H1 (cell line): ENCODE results near the gene OLR1. TPM values are rescaled to one million over a fixed set of nuclear protein-coding genes. Genes with fewer than 3 reads are reported as not detected.

Experiments
- CTCF ChIA-PET: fragments of 300-600 bp; sonication (Branson Sonifier 250); formaldehyde crosslinking; loops from one replicate; lab custom pipeline; 2021; ENCODE audit not compliant: partially characterized antibody; lab: Charles Lee
- POLR2A ChIA-PET: fragments of 300-600 bp; sonication (Branson Sonifier 250); formaldehyde crosslinking; loops from one replicate; lab custom pipeline; 2021; ENCODE audit warnings: inconsistent platforms; ENCODE audit not compliant: partially characterized antibody; lab: Charles Lee
- DNase-seq, 2 experiments: peaks; one replicate each; pipeline versions ENCODE4 v3.0.0 to v3.0.0-alpha.2; 2010 to 2022; ENCODE audit warnings: low spot score in 2 of 2, low read depth in 1 of 2, mixed read lengths in 1 of 2
- FAIRE-seq: peaks from 2 replicates; lab custom pipeline; 2011; peaks lifted over from hg19 to GRCh38; lab: Jason Lieb, UNC
- H2AFZ ChIP-seq: 2 replicates; pipeline ENCODE4 v1.8.1; 2012; ENCODE audit warnings: low read length, inconsistent platforms
- H2AK5ac ChIP-seq: 2 replicates; pipeline ENCODE4 v1.6.1; 2013; ENCODE audit warnings: low read depth, low read length
- H2BK120ac ChIP-seq: replicated peaks from 2 replicates; pipeline ENCODE3; 2013; ENCODE audit warnings: low read depth, low read length, inconsistent platforms
- H2BK12ac ChIP-seq: 2 replicates; pipeline ENCODE4 v1.6.1; 2013; ENCODE audit warnings: low read depth, low read length
- H2BK15ac ChIP-seq: 2 replicates; pipeline ENCODE4 v1.6.1; 2013; ENCODE audit warnings: low read length
- H2BK20ac ChIP-seq: 2 replicates; pipeline ENCODE4 v1.6.1; 2013; ENCODE audit warnings: low read length
- H2BK5ac ChIP-seq: 2 replicates; pipeline ENCODE4 v1.6.1; 2013; ENCODE audit warnings: low read depth, low read length
- H3K14ac ChIP-seq: 2 replicates; pipeline ENCODE4 v1.6.1; 2013; ENCODE audit warnings: inconsistent platforms; ENCODE audit not compliant: insufficient read length
- H3K18ac ChIP-seq: 2 replicates; pipeline ENCODE4 v1.6.1; 2013; ENCODE audit warnings: low read length; ENCODE audit errors: extremely low read depth
- H3K23ac ChIP-seq: 2 replicates; pipeline ENCODE4 v1.6.1; 2013; ENCODE audit warnings: inconsistent platforms; ENCODE audit not compliant: insufficient read length
- H3K23me2 ChIP-seq: 2 replicates; pipeline ENCODE4 v1.6.1; 2013; ENCODE audit warnings: low read depth, low read length
- H3K27ac ChIP-seq: 2 replicates; pipeline ENCODE4 v1.6.1; 2011; ENCODE audit warnings: low read depth, low read length, inconsistent platforms
- H3K27me3 ChIP-seq, 4 experiments: replicated peaks in 1 of 4; 1 replicate in 1 of 4; 2 replicates in 3 of 4; pipeline versions ENCODE4 v1.6.1 to v1.8.1; 2011 to 2013; ENCODE audit warnings: low read length in 3 of 4, mild to moderate bottlenecking in 3 of 4, inconsistent platforms in 2 of 4, mixed read lengths in 2 of 4, moderate library complexity in 1 of 4; ENCODE audit not compliant: control insufficient read depth in 3 of 4, insufficient read depth in 3 of 4; ENCODE audit errors: extremely low read depth in 1 of 4
- H3K36me3 ChIP-seq, 4 experiments: 2 replicates each; pipeline versions ENCODE4 v1.6.1 to v1.8.1; 2011 to 2013; ENCODE audit warnings: mild to moderate bottlenecking in 4 of 4, low read length in 3 of 4, moderate library complexity in 2 of 4, control low read depth in 1 of 4, inconsistent platforms in 1 of 4; ENCODE audit not compliant: insufficient read depth in 4 of 4, control insufficient read depth in 2 of 4
- H3K4ac ChIP-seq: replicated peaks from 2 replicates; pipeline ENCODE3; 2013; ENCODE audit warnings: low read length, low read depth, mixed read lengths, inconsistent platforms; ENCODE audit not compliant: insufficient read length
- H3K4me1 ChIP-seq, 4 experiments: replicated peaks in 1 of 4; 1 replicate in 1 of 4; 2 replicates in 3 of 4; pipeline versions ENCODE4 v1.6.1 to v1.8.1; 2011 to 2013; ENCODE audit warnings: low read length in 3 of 4, inconsistent platforms in 2 of 4, mixed read lengths in 1 of 4; ENCODE audit not compliant: insufficient read depth in 4 of 4, control insufficient read depth in 3 of 4
- H3K4me2 ChIP-seq, 2 experiments: 2 replicates each; pipeline versions ENCODE4 v1.6.1 to v1.8.1; 2011 to 2013; ENCODE audit warnings: low read depth in 2 of 2, low read length in 2 of 2, control low read depth in 1 of 2, inconsistent platforms in 1 of 2, mild to moderate bottlenecking in 1 of 2; ENCODE audit not compliant: insufficient read depth in 1 of 2
- H3K4me3 ChIP-seq, 4 experiments: fragments of 200-600, 300-600 bp in 1 of 4; sonication (generic), shearing (Covaris generic), sonication (Bioruptor Twin) in 1 of 4; 2 replicates each; pipeline versions ENCODE4 v1.5.1 to v1.8.1; 2011 to 2016; ENCODE audit warnings: low read length in 4 of 4, low read depth in 3 of 4, control low read depth in 2 of 4, inconsistent platforms in 2 of 4, mild to moderate bottlenecking in 2 of 4, mixed read lengths in 1 of 4, moderate library complexity in 1 of 4; ENCODE audit not compliant: insufficient read depth in 2 of 4; ENCODE audit errors: extremely low read depth in 1 of 4
- H3K56ac ChIP-seq: replicated peaks from 2 replicates; pipeline ENCODE3; 2013; ENCODE audit warnings: low read depth, mild to moderate bottlenecking, mixed read lengths, low read length, inconsistent platforms; ENCODE audit not compliant: insufficient read length
- H3K79me1 ChIP-seq: 2 replicates; pipeline ENCODE4 v1.6.1; 2013; ENCODE audit warnings: low read depth, low read length, control low read depth
- H3K79me2 ChIP-seq, 2 experiments: 2 replicates each; pipeline versions ENCODE4 v1.6.1 to v1.8.1; 2012 to 2013; ENCODE audit warnings: low read length in 2 of 2, mild to moderate bottlenecking in 2 of 2, inconsistent platforms in 1 of 2; ENCODE audit not compliant: insufficient read depth in 2 of 2, control insufficient read depth in 1 of 2
- H3K9ac ChIP-seq, 4 experiments: replicated peaks in 1 of 4; 1 replicate in 1 of 4; 2 replicates in 3 of 4; pipeline versions ENCODE4 v1.6.1 to v1.8.1; 2011 to 2013; ENCODE audit warnings: low read depth in 3 of 4, low read length in 3 of 4, control low read depth in 2 of 4, mild to moderate bottlenecking in 2 of 4, moderate library complexity in 2 of 4, inconsistent platforms in 1 of 4; ENCODE audit errors: extremely low read depth in 1 of 4
- H3K9me3 ChIP-seq, 2 experiments: 2 replicates each; pipeline versions ENCODE4 v1.6.1 to v1.8.1; 2012 to 2013; ENCODE audit warnings: mild to moderate bottlenecking in 2 of 2, moderate library complexity in 2 of 2, control low read depth in 1 of 2, inconsistent platforms in 1 of 2, low read depth in 1 of 2, low read length in 1 of 2, mixed read lengths in 1 of 2; ENCODE audit not compliant: insufficient read depth in 2 of 2
- H4K20me1 ChIP-seq, 2 experiments: replicated peaks in 1 of 2; 2 replicates each; pipeline versions ENCODE3 to v1.8.1; 2011 to 2013; ENCODE audit warnings: inconsistent platforms in 2 of 2, low read length in 2 of 2, mild to moderate bottlenecking in 1 of 2; ENCODE audit not compliant: insufficient read depth in 2 of 2, control insufficient read depth in 1 of 2
- H4K5ac ChIP-seq: 2 replicates; pipeline ENCODE4 v1.6.1; 2013; ENCODE audit warnings: low read length, low read depth, mixed read lengths, inconsistent platforms; ENCODE audit not compliant: insufficient read length
- H4K8ac ChIP-seq: 2 replicates; pipeline ENCODE4 v1.8.0; 2013; ENCODE audit warnings: mild to moderate bottlenecking, moderate library complexity, low read length, inconsistent platforms; ENCODE audit not compliant: insufficient read depth; ENCODE audit errors: extremely low read depth
- H4K91ac ChIP-seq: replicated peaks from 2 replicates; pipeline ENCODE3; 2013; ENCODE audit warnings: low read length, mixed read lengths, inconsistent platforms; ENCODE audit not compliant: insufficient read length
- BCL11A ChIP-seq, 2 experiments: IDR thresholded peaks; one replicate each; pipeline ENCODE4 v1.6.1; 2011; ENCODE audit warnings: low read depth in 2 of 2, low read length in 2 of 2, mild to moderate bottlenecking in 2 of 2
- CEBPB ChIP-seq: IDR thresholded peaks from 2 replicates; pipeline ENCODE4 v1.6.1; 2012; ENCODE audit warnings: low read depth, low read length
- WGBS, 2 experiments: shearing (Covaris generic) in 1 of 2; methylation state at CpG; one replicate each; pipeline versions ENCODE4 v1.1.6 to v1.1.7; 2013 to 2015; ENCODE audit warnings: low lambda C conversion rate in 2 of 2, mixed read lengths in 2 of 2, inconsistent platforms in 1 of 2, low coverage in 1 of 2, missing lambda C conversion rate in 1 of 2; ENCODE audit not compliant: insufficient replicate concordance in 2 of 2, insufficient coverage in 1 of 2, insufficient read length in 1 of 2; ENCODE audit errors: extremely low coverage in 1 of 2, missing lambda C conversion rate in 1 of 2; 5-methylcytosine and 5-hydroxymethylcytosine counted together
- polyA plus RNA-seq, 7 experiments: library from polyadenylated mRNA; depleted of rRNA in 3 of 7; stranded (reverse) in 5 of 7; unstranded in 2 of 7; fragments of >200 nt in 5 of 7; fragments of 200-250 nt in 2 of 7; gene quantifications; 1 replicate in 5 of 7; 2 replicates in 1 of 7; 4 replicates in 1 of 7; pipeline versions ENCODE4 v1.2.1 to v1.2.3, GENCODE V29; 2011 to 2013; ENCODE audit warnings: missing spikeins in 2 of 7, mixed read lengths in 2 of 7
- total RNA-seq: library from RNA; stranded (reverse); fragmentation: NEBNext Ultra II Directional; extraction: Animal tissue kit (Norgen Biotek cat#: 25700); gene quantifications from 2 replicates; pipeline ENCODE4 v1.2.1, GENCODE V29; 2021

The OLR1 gene
- total and polyA plus RNA-seq, 2 of the 8 experiments (the other 6 are each of a cell fraction or from before 2014, with no cell fraction given): not detected

DNA sequence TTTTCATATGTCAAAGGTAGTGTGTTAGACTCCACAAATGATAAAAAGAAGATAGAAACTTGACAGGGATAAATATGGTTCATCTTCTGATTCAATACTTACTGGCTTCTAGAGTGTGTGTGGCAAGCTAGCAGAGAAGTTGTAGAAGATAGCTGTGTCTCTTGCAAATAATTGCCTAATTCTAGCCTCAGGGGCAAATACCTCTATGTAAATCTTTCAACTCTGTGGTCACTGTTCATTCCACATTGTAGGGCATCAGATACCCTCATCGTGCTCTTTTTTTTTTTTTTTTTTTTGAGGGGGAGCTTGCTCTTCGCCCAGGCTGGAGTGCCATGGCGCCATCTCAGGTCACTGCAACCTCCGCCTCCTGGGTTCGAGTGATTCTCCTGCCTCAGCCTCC lies 1.7 kb downstream of the OLR1 start:
- no peak overlapping the region for H2BK15ac ChIP-seq
- H2BK5ac ChIP-seq: no peak overlapping the region
- no peak overlapping the region for H3K4me3 ChIP-seq
- H3K9me3 ChIP-seq: no peaks in the 10 kb centered on the region
- no peak overlapping the region for H2AK5ac ChIP-seq
- H4K20me1 ChIP-seq: no peaks in the 10 kb centered on the region
- no peaks in the 10 kb centered on the region for H3K27me3 ChIP-seq
- H3K27ac ChIP-seq: no peak overlapping the region
- no peak overlapping the region for H3K23ac ChIP-seq
- H2AFZ ChIP-seq: no peak overlapping the region
- FAIRE-seq (no peak), DNase-seq (no peak)
- H3K14ac ChIP-seq: no peak overlapping the region
- H3K79me1 ChIP-seq: no peaks in the 10 kb centered on the region
- H3K4me1 ChIP-seq: no peaks in the 10 kb centered on the region
- H3K4ac ChIP-seq: no peak overlapping the region
- no peak overlapping the region for H3K4me2 ChIP-seq
- no peaks in the 10 kb centered on the region for H3K79me2 ChIP-seq
- WGBS, 2 experiments: 86% methylated on average over 4 of the region's 5 CpGs; no CpG with 5 or more reads in 1 of the 2 experiments
- no peaks in the 10 kb centered on the region for H3K23me2 ChIP-seq
- H2BK20ac ChIP-seq: no peak overlapping the region
- H4K8ac ChIP-seq: no peak overlapping the region
- CTCF ChIA-PET: interaction anchor here (0.7 to 1.4 kb wide), 5 partner anchors 9 to 993 kb away, joined by 3 to 6 read pairs (median 4); no protein-coding TSS in a partner anchor
- H4K91ac ChIP-seq: no peak overlapping the region
- no peak overlapping the region for H3K18ac ChIP-seq
- H4K5ac ChIP-seq: no peak overlapping the region
- H2BK120ac ChIP-seq: no peak overlapping the region
- H3K36me3 ChIP-seq: no peaks in the 10 kb centered on the region
- no peak overlapping the region for H2BK12ac ChIP-seq
- H3K9ac ChIP-seq: no peak overlapping the region
- POLR2A ChIA-PET: no interaction called here
- H3K56ac ChIP-seq: no peak overlapping the region
- TF ChIP-seq CEBPB: no peak
- TF ChIP-seq BCL11A (IDR thresholded peaks at IDR 0.05; ENCODE audit: low read depth in 2 of 2, low read length in 2 of 2): no peak
